KBM-7 (cell line): ENCODE measurements around the gene IL13RA1.
"Not testable (repeated sequence)": the region's sequence is repeated elsewhere in the genome, so short reads cannot be mapped to it uniquely, and the experiment has no call there.

ENCODE experiments used
- DNase-seq: peaks from one replicate; pipeline ENCODE4 v3.0.0-alpha.2; 2015
- in situ Hi-C: fragments of 300-500 bp; cut with MboI; formaldehyde crosslinking; loops from 2 replicates; pipeline ENCODE4 v1.14.3; 2020; ENCODE audit warnings: low sequenced_read_pairs, low pct_unique_long_range_greater_than_20kb, mixed read lengths

The IL13RA1 gene

DNA sequence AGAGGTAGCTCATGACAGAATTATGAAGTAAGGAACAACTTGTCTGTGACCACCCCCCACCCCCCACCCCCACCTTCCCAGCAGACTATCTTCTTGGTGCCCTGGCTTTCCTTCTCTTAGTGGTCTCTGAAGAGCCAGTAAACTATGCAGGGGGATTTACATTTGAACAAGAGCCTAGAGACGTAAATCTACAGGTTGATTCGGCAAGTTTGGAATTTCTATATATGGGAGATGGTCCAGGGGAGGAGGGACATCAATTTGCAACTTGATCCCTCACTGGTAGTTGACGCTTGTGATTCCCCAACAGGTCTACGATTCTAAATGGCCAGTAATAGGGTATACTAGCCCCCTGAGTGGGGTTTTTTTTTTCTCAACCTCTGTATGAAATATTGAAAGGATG, 36.7 kb downstream of the IL13RA1 start:
- in situ Hi-C loops = no loop called here
- no peak for DNase-seq

- in situ Hi-C loops = no loop called here
Measured at GRCh38 chrX:118770133-118770760, 42.8 kb downstream of the IL13RA1 start.

DNA sequence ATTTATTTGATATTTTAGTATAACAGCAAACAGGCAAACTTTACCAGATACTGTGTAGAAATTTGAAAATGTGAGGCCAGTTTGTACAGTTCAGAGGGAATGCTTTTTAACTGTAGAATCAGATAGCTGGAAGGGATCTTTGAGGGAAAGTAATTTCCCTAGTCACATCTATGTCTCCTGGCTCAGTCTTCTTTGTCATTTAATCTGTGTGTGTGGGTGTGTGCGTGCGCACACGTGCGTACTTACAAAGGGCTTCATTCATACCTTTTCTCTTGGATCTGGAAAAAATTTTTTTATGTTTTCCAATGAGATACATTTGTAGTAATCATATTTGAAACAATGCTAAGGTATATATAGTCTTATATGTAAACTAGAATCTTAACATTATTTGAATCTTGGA, 44.6 kb downstream of the IL13RA1 start:
- no peak for DNase-seq
- in situ Hi-C loops = no loop called here

More at GRCh38 chrX:118770133-118770760, 42.8 kb downstream of the IL13RA1 start:
- DNase-seq = no peak

DNA sequence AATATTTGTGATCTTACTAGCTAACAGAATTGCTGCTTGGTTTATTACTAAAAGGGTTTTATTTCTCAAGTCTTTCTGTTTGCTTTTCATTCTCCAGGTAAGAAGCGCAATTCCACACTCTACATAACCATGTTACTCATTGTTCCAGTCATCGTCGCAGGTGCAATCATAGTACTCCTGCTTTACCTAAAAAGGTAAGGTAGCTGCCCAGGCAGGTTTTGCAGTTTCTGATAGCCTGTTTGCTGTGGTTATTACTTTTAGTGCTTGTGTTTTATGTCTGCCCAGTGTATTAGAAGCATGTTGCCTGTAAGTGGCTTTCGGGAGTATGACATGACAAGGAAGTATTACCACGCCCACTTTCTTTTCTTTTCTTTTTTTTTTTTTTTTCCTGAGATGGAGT, 46.4 kb downstream of the IL13RA1 start:
- no peak for DNase-seq
- in situ Hi-C loops = no loop called here

DNA sequence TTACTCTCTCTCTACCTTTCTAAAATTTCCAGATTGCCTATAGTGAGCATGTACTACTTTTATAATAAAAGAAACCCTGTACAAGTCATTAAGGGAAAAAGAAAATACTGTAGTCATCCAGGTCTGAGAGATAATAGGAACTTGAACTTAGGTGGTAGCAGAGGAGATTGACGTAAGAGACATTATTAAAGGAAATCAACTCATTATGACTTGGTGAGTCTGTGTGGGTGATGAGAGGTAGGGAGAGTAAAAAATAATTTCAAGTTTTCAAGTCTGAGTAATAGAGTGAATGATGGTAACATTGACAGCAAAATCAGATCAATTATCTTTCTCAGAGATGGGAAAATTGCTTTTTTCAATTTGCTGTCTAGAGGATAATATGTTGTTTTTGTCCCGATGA, 52.2 kb downstream of the IL13RA1 start:
- no peak for DNase-seq
- in situ Hi-C loops = no loop called here

GRCh38 chrX:118780509-118780908, 53.1 kb downstream of the IL13RA1 start:
- in situ Hi-C loops = no loop called here
- DNase-seq = no peak

- in situ Hi-C loops = no loop called here
- no peak for DNase-seq
Measured at GRCh38 chrX:118780911-118781310, 53.5 kb downstream of the IL13RA1 start.

- no peak for DNase-seq
- in situ Hi-C loops = no loop called here
Measured at GRCh38 chrX:118795528-118796280, 68.3 kb downstream of the IL13RA1 start.

- DNase-seq = peak; percentile 87
- in situ Hi-C loops = loop anchor here (25.0 kb wide), 2 partner anchors 191 to 341 kb away; no protein-coding TSS in a partner anchor
Measured at GRCh38 chrX:118802857-118803256, 75.5 kb downstream of the IL13RA1 start.

GRCh38 chrX:118807151-118808017, 80.0 kb downstream of the IL13RA1 start:
- in situ Hi-C loops = loop anchor here (25.0 kb wide), 2 partner anchors 195 to 345 kb away; no protein-coding TSS in a partner anchor
- peak; percentile 70 for DNase-seq

GRCh38 chrX:118817257-118817656, 89.9 kb downstream of the IL13RA1 start:
- not testable (repeated sequence) for DNase-seq
- in situ Hi-C loops = loop anchor here (25.0 kb wide), 2 partner anchors 205 to 355 kb away; no protein-coding TSS in a partner anchor

- in situ Hi-C loops = loop anchor here (25.0 kb wide), 2 partner anchors 211 to 361 kb away; no protein-coding TSS in a partner anchor
- peak; percentile 87 for DNase-seq
Measured at GRCh38 chrX:118823263-118824172, 96.1 kb downstream of the IL13RA1 start, which contains the start of gene ZCCHC12. TSS of gene ZCCHC12 (plus strand) at chrX:118823824. CDS start at chrX:118825245, 1,421 bp downstream.

DNA sequence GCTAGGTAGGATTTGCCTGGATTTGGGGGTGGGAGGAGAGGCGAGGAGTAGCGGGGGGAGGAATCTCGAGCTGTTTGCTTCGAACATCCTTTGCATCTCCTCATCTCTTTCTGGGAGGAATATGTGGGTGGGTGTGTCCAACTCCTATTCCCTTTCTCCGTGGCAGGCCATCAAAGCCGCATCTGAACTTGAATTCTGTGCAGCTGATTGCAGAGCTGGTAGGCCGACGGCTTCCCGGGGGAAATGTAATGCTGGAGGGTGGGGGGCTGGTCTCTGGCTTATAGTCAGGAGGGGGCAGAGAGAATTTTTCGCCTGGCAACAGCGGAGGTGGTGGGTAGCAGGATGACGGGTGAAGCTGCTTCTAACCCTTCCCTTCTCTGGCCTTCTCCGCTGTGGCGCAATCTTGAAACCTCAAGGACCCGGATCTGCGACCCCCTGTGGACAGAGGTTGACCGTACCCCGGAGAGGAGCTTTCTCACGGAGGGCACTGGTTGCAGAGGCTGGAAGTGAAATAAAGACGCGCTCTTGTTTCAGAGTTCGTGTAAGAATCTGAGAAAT, 96.8 kb downstream of the IL13RA1 start:
- in situ Hi-C loops = loop anchor here (25.0 kb wide), 2 partner anchors 212 to 362 kb away; no protein-coding TSS in a partner anchor
- peak; percentile 45 for DNase-seq

GRCh38 chrX:118825227-118825626, 97.8 kb downstream of the IL13RA1 start:
- DNase-seq = no peak
- in situ Hi-C loops = no loop called here

DNA sequence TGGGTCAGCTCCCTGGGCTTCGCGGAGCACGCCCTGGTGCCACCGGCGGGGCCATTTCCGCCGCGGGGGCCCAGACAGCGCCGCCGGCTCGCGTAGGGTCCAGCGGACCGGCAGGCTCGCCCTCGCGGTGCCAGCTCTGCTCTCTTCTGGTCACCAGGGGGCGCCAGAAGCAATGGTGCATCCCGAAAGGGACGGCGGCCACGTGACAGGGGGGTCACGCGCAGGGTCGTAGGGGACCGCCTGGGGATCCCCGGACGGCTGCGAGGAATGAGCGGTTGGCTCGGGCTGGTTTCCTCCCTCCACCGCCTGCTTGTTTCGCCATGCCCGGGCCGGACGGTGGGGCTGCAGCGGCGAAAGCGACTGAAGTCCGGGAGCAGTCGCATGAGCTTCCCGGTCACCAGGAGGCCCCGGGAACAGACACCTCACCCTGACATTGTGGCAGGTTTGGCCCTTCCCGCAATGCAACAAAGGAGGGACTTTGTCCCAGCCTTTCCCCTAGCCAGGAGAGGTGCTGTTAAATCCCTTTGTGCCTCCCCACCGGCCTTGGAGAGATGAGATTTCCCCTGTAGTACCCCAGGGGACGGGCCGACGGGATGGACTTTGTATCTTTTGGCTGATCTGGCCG, 112.0 kb downstream of the IL13RA1 start:
- DNase-seq = peak; percentile 82
- in situ Hi-C loops = no loop called here
